ENCODE results near the gene ETS2. TPM values are rescaled to one million over a fixed set of nuclear protein-coding genes. Genes with fewer than 3 reads are reported as not detected.
A peak's percentile ranks its signal among the peaks of the same experiment; 100 is the strongest.

The ETS2 gene
- total RNA-seq, 1 donor from 2014 or later = 22.4 TPM

DNA sequence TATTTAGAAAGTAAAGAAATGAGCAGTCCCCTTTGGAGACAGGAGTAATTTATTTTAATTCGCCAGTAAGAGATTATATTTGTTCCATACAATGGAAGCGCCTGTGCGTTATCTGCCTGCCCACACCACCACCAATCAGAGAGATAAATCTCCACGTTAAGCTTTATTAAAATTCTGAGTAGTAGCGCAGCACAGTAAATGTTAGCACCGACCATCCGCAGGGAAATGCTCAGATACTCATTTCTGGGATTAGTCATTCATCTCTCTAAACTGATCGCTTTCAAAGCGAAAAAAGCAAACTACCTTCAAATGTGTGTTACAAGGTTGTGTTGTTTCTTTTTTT, 1.2 kb downstream of the ETS2 start:
- H3K27ac ChIP-seq = no peak overlapping the region
- DNase-seq (ENCODE audit: low spot score) = no peak
- H3K4me3 ChIP-seq = peak overlapping the region; percentile 92
- H3K4me2 ChIP-seq = peak overlapping the region; percentile 92
- H3K27ac Mint-ChIP-seq = no peak overlapping the region
- no peak overlapping the region for H2AFZ ChIP-seq (replicated peaks)
- H3K36me3 Mint-ChIP-seq = peaks cover 10% of the 10 kb centered on the region
- H3K4me1 Mint-ChIP-seq = peaks cover 20% of the 10 kb centered on the region
- peaks cover 58% of the 10 kb centered on the region for H3K79me2 ChIP-seq (ENCODE audit: low read depth)
- no peaks in the 10 kb centered on the region for H3K36me3 ChIP-seq
- TF ChIP-seq, protein P1, sequence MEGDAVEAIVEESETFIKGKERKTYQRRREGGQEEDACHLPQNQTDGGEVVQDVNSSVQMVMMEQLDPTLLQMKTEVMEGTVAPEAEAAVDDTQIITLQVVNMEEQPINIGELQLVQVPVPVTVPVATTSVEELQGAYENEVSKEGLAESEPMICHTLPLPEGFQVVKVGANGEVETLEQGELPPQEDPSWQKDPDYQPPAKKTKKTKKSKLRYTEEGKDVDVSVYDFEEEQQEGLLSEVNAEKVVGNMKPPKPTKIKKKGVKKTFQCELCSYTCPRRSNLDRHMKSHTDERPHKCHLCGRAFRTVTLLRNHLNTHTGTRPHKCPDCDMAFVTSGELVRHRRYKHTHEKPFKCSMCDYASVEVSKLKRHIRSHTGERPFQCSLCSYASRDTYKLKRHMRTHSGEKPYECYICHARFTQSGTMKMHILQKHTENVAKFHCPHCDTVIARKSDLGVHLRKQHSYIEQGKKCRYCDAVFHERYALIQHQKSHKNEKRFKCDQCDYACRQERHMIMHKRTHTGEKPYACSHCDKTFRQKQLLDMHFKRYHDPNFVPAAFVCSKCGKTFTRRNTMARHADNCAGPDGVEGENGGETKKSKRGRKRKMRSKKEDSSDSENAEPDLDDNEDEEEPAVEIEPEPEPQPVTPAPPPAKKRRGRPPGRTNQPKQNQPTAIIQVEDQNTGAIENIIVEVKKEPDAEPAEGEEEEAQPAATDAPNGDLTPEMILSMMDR (IDR thresholded peaks at IDR 0.05) = no peak
- TF ChIP-seq EZH2phosphoT487 (IDR thresholded peaks at IDR 0.05) = no peak
- TF ChIP-seq EZH2 (IDR thresholded peaks at IDR 0.05) = no peak
- peak overlapping the region; percentile 20 for H3K9ac ChIP-seq
- peaks cover 9% of the 10 kb centered on the region for H3K27me3 ChIP-seq
- H3K27me3 Mint-ChIP-seq (ENCODE audit: insufficient read depth, low read depth) = peaks cover 6% of the 10 kb centered on the region
- H3K4me1 ChIP-seq = peaks cover 33% of the 10 kb centered on the region
- H3K9me3 Mint-ChIP-seq = no peaks in the 10 kb centered on the region
- H3F3A ChIP-seq (ENCODE audit: low read depth) = peaks cover 30% of the 10 kb centered on the region
- peaks cover 22% of the 10 kb centered on the region for H4K20me1 ChIP-seq (ENCODE audit: low read depth)
- H3K9me3 ChIP-seq (ENCODE audit: low read depth) = no peaks in the 10 kb centered on the region
- H3K4me3 Mint-ChIP-seq = peak overlapping the region; percentile 91

GRCh38 chr21:38807441-38807871, 1.7 kb downstream of the ETS2 start:
- Histone ChIP-seq H3K27ac (peak overlapping the region; percentile 82), H3K4me1 (peaks cover 33% of the 10 kb centered on the region), H3K27me3 (peaks cover 9% of the 10 kb centered on the region), H3K4me2 (peak overlapping the region; percentile 92), H2AFZ (replicated peaks) (no peak overlapping the region), H3K4me3 (peak overlapping the region; percentile 92), H3K9ac (no peak overlapping the region), H3F3A (ENCODE audit: low read depth) (peaks cover 30% of the 10 kb centered on the region), H3K79me2 (ENCODE audit: low read depth) (peaks cover 61% of the 10 kb centered on the region), H4K20me1 (ENCODE audit: low read depth) (peaks cover 22% of the 10 kb centered on the region), H3K36me3 (no peaks in the 10 kb centered on the region), H3K9me3 (ENCODE audit: low read depth) (no peaks in the 10 kb centered on the region)
- H3K27ac Mint-ChIP-seq = no peak overlapping the region
- peaks cover 12% of the 10 kb centered on the region for H3K36me3 Mint-ChIP-seq
- peak overlapping the region; percentile 91 for H3K4me3 Mint-ChIP-seq
- peaks cover 20% of the 10 kb centered on the region for H3K4me1 Mint-ChIP-seq
- H3K27me3 Mint-ChIP-seq (ENCODE audit: insufficient read depth, low read depth) = peaks cover 6% of the 10 kb centered on the region
- H3K9me3 Mint-ChIP-seq = no peaks in the 10 kb centered on the region
- TF ChIP-seq, protein P1 (IDR thresholded peaks at IDR 0.05) = no peak
- no peak for TF ChIP-seq EZH2 (IDR thresholded peaks at IDR 0.05)
- no peak for TF ChIP-seq EZH2phosphoT487 (IDR thresholded peaks at IDR 0.05)
- DNase-seq (ENCODE audit: low spot score) = peak; percentile 67

GRCh38 chr21:38807986-38808385, 2.3 kb downstream of the ETS2 start:
- peak overlapping the region; percentile 82 for H3K27ac ChIP-seq
- peaks cover 26% of the 10 kb centered on the region for H4K20me1 ChIP-seq (ENCODE audit: low read depth)
- no peaks in the 10 kb centered on the region for H3K9me3 ChIP-seq (ENCODE audit: low read depth)
- peak overlapping the region; percentile 92 for H3K4me3 ChIP-seq
- Mint-ChIP-seq H3K36me3 (peaks cover 14% of the 10 kb centered on the region), H3K4me3 (peak overlapping the region; percentile 91), H3K27me3 (ENCODE audit: insufficient read depth, low read depth) (peaks cover 6% of the 10 kb centered on the region), H3K27ac (no peak overlapping the region), H3K9me3 (no peaks in the 10 kb centered on the region), H3K4me1 (peaks cover 20% of the 10 kb centered on the region)
- H3K36me3 ChIP-seq = no peaks in the 10 kb centered on the region
- peak overlapping the region; percentile 92 for H3K4me2 ChIP-seq
- H3K79me2 ChIP-seq (ENCODE audit: low read depth) = peaks cover 61% of the 10 kb centered on the region
- peaks cover 9% of the 10 kb centered on the region for H3K27me3 ChIP-seq
- H3F3A ChIP-seq (ENCODE audit: low read depth) = peaks cover 30% of the 10 kb centered on the region
- H3K4me1 ChIP-seq = peaks cover 33% of the 10 kb centered on the region
- TF ChIP-seq, protein P1 (IDR thresholded peaks at IDR 0.05) = no peak
- TF ChIP-seq EZH2 (IDR thresholded peaks at IDR 0.05) = no peak
- TF ChIP-seq EZH2phosphoT487 (IDR thresholded peaks at IDR 0.05) = no peak
- no peak overlapping the region for H2AFZ ChIP-seq (replicated peaks)
- H3K9ac ChIP-seq = no peak overlapping the region
- DNase-seq (ENCODE audit: low spot score) = peak; percentile 36
